ENCODE data around the gene PDZD2.

DNA sequence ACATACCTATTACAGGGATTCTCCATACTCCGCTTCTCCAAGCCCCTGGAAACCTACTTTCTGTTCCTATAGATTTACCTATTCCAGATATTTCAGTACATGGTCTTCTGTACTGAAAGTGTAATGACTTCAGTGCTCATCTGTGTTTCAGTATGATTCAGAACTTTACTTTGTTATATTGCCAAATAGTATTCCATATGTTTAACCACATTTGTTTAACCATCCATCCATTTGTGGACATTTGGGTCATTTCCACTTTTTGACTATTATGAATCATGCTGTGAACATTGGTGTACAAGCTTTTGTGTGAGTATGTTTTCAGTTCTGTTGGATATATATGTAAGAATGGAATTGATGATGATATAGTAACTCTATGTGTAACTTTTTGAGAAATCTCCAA lies 188.9 kb downstream of the PDZD2 start:
- TF ChIP-seq, protein P1, sequence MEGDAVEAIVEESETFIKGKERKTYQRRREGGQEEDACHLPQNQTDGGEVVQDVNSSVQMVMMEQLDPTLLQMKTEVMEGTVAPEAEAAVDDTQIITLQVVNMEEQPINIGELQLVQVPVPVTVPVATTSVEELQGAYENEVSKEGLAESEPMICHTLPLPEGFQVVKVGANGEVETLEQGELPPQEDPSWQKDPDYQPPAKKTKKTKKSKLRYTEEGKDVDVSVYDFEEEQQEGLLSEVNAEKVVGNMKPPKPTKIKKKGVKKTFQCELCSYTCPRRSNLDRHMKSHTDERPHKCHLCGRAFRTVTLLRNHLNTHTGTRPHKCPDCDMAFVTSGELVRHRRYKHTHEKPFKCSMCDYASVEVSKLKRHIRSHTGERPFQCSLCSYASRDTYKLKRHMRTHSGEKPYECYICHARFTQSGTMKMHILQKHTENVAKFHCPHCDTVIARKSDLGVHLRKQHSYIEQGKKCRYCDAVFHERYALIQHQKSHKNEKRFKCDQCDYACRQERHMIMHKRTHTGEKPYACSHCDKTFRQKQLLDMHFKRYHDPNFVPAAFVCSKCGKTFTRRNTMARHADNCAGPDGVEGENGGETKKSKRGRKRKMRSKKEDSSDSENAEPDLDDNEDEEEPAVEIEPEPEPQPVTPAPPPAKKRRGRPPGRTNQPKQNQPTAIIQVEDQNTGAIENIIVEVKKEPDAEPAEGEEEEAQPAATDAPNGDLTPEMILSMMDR (IDR thresholded peaks at IDR 0.05; ENCODE audit: low read depth, low read length): no peak
- TF ChIP-seq EZH2phosphoT487 (IDR thresholded peaks at IDR 0.05; ENCODE audit: low read depth): no peak

Measured in OCI-LY3 (cell line).